Activated naive CD4-positive, alpha-beta T cell treated with Interleukin-2 at 50 U/mL for 16 hours (primary cell): ENCODE data around the gene HOXB5.

Experiments
- DNase-seq: peaks from one replicate; pipeline ENCODE4 v3.0.0-alpha.2; 2020

Gene HOXB5

GRCh38 chr17:48546924-48547807 lies 46.4 kb downstream of the HOXB5 start:
- no peak for DNase-seq

GRCh38 chr17:48546137-48546923 lies 47.2 kb downstream of the HOXB5 start:
- DNase-seq: no peak

DNA sequence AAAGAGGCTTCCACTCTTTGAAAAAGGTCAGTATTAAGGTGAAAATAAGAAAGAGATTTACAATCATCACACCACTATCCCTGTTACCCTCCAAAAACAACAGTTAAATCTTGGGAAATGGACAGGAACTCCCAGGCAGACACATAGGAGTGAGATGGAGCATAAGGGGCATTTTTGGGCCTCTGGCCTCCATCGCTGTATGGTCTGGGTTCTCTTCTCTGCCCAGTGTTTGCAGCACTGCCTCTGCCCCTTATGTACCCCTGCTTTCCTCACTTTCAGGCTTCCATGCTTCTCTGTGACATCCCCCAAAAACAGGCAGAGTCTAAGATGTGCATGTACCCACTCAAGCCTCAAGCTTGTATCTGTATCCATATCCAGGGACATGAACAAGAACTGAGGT lies 48.0 kb downstream of the HOXB5 start:
- no peak for DNase-seq

GRCh38 chr17:48545022-48545375 lies 48.6 kb downstream of the HOXB5 start, which contains the start of gene HOXB2:
Gene HOXB2, minus strand, starts transcription at chr17:48545109. Its CDS starts 198 bp downstream, at chr17:48544911.
- DNase-seq: no peak

DNA sequence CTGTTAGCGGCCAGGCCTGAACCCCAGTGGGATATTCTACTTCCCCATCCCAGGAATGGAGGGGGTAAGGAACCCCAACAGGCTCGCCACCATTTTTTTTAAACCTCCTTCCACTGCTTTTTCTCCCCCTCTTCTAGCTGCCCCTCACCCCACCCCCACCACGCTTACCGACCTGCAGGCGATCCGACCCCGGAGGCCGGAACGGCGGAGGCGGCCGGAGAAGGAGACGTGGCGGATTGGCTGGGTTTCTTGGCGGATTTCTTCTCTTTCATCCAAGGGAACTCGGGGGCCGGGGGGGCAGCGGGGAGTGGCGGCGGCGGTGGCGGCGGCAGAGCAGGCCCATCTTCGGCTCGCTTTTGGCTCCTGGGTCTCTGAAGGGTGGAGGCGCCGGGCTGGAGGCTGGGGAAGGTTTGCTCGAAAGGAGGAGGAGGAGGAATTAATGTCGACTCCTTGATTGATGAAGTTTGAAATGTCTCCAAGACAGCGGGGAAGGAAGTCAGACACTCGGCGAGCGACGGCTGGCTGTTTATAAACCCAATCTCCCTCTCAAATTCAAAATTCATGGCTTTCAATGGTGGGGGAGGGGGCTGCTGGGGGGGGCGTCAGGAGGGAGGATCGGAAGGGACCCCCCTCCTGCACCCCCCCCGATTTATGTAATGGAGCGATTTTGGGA lies 49.1 kb downstream of the HOXB5 start:
- peak; percentile 38 for DNase-seq

- DNase-seq: peak; percentile 60
Measured at GRCh38 chr17:48543854-48544348, 49.7 kb downstream of the HOXB5 start.

DNA sequence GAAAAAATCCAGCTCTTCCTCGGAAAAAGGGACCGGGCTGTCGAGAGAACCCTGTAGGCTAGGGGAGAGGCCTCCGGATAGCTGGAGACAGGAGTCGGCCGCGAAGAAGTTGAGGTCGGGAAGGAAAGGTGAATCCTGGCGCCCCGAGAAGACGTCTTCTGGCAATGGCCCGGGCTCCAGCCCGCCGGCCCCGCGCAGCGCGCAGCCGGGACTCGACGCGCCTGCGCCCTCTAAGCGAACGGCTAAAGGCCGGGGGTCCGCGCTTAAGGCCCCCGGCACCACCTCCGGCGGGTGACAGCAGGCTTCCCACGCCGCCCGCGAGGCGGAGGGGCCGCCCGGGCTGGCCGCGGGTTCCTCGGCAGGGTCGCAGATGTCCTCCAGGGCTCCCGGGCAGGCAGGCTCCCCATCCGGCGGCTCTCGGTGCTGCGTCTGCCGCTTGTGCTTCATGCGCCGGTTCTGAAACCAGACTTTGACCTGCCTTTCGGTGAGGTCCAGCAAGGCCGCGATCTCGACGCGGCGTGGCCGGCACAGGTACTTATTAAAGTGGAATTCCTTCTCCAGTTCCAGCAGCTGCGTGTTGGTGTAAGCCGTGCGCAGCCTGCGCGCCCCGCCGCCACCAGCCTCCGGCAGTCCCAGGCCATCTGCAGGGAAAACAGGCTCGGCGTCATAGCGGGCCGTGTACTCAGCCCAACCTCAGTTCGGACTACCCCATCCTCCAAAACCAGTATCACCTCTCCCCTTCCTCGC lies 50.3 kb downstream of the HOXB5 start:
- DNase-seq: peak; percentile 62

DNA sequence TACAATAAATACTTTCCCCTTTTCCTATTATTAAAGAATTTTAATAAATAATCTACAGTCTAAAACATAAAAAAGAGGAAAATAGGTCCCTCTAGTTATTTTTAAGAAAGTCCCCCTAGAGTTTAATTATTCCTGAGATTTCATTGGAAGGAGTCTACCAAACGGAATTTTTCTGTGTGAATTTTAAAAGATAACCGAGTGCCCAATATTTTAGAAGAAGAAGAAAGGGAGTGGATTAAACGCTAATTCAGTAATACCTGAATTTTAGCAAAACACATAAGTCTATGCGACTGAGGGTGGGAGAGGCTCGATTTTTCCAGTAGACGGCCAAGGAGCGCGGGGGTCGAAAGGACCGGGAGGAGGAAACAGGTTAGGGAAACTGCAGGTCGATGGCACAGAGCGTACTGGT lies 50.9 kb downstream of the HOXB5 start:
- DNase-seq: no peak

- DNase-seq: peak; percentile 31
Measured at GRCh38 chr17:48542114-48542656, 51.4 kb downstream of the HOXB5 start.

DNA sequence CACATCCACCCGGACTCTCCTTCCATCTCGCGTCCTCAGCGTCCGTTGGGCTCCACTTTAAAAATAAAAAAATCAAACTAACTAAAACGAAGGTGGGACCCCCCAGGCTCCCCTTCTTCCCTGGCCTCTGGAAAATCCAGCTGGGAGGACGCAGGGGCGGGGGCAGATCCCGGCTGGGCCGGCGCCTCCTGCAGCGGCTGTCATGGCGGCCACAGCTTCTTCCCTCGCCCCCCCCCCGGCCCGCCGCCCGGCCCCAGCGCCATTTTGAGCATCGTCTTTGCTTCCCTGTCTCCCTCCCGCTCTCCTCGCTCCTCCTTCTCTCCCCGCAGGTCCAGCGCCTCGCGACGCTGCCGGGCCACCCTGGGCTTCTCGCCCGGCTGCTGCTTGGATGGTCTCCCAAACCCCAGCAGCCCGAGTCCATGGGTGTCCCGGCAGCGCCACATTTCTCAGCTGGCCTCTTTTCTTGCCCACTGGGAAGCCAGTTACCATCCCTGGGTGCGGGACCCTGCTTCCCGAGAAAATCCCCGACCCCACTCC lies 51.9 kb downstream of the HOXB5 start:
- DNase-seq: peak; percentile 38
